ENCODE results near the gene TMEM263.

DNA sequence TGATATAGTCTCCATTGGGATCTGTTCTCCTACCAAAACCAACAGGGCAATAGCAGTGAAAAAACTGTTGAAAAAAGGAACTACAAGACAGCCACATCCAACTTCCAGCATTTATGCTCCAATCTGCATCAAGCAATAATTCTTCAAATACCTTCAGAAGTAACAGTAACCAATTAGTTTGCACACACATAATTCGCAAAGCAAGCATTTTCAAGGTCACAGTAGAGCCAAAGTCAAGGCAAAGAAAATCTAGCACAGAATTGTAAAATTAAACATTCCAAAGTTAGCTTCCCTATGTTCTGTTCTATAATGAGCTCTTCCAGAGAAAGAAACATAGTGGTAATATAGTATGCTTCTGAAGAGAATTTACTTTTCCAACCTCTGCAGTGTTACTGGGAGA lies 42.2 kb downstream of the TMEM263 start:
- TF ChIP-seq POLR2A (IDR thresholded peaks at IDR 0.05) = no peak
- TF ChIP-seq, protein P1, sequence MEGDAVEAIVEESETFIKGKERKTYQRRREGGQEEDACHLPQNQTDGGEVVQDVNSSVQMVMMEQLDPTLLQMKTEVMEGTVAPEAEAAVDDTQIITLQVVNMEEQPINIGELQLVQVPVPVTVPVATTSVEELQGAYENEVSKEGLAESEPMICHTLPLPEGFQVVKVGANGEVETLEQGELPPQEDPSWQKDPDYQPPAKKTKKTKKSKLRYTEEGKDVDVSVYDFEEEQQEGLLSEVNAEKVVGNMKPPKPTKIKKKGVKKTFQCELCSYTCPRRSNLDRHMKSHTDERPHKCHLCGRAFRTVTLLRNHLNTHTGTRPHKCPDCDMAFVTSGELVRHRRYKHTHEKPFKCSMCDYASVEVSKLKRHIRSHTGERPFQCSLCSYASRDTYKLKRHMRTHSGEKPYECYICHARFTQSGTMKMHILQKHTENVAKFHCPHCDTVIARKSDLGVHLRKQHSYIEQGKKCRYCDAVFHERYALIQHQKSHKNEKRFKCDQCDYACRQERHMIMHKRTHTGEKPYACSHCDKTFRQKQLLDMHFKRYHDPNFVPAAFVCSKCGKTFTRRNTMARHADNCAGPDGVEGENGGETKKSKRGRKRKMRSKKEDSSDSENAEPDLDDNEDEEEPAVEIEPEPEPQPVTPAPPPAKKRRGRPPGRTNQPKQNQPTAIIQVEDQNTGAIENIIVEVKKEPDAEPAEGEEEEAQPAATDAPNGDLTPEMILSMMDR (IDR thresholded peaks at IDR 0.05) = no peak
